AG09319 (cell line): ENCODE data around the gene SLC20A1.

Experiments
- DNase-seq: peaks from one replicate; pipeline ENCODE4 v3.0.0-alpha.2; 2010; ENCODE audit warnings: low read depth; ENCODE audit errors: extremely low read depth
- TF ChIP-seq, protein P1 (sequence below): IDR thresholded peaks from 2 replicates; pipeline ENCODE4 v1.5.1; 2011; ENCODE audit warnings: low read depth, mild to moderate bottlenecking, inconsistent platforms, low read length, moderate library complexity

The SLC20A1 gene

DNA sequence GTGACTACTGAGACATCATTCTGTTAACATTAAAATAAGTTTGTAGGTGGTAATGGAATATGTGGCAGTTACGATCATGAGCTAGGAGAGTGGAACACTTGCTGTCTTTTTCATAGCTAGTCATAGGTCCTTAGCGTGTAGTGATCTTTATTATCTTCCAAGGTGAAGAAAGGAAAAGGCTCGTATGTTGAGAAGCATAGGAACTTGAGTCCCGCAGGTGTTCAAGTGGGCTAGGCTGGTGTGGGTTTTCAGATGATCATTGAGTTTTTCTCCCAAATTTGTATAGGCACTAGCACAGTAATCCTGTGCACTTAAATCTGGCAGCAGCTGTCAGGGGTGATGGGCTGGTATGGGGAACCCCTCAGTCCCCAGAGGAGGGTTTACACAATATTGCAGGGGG is 10.9 kb downstream of the SLC20A1 start:
- TF ChIP-seq, protein P1, sequence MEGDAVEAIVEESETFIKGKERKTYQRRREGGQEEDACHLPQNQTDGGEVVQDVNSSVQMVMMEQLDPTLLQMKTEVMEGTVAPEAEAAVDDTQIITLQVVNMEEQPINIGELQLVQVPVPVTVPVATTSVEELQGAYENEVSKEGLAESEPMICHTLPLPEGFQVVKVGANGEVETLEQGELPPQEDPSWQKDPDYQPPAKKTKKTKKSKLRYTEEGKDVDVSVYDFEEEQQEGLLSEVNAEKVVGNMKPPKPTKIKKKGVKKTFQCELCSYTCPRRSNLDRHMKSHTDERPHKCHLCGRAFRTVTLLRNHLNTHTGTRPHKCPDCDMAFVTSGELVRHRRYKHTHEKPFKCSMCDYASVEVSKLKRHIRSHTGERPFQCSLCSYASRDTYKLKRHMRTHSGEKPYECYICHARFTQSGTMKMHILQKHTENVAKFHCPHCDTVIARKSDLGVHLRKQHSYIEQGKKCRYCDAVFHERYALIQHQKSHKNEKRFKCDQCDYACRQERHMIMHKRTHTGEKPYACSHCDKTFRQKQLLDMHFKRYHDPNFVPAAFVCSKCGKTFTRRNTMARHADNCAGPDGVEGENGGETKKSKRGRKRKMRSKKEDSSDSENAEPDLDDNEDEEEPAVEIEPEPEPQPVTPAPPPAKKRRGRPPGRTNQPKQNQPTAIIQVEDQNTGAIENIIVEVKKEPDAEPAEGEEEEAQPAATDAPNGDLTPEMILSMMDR = no peak
- DNase-seq = no peak

GRCh38 chr2:112658301-112658700 is 12.6 kb downstream of the SLC20A1 start:
- no peak for DNase-seq
- TF ChIP-seq, protein P1 = no peak

GRCh38 chr2:112658839-112659667 is 13.3 kb downstream of the SLC20A1 start:
- TF ChIP-seq, protein P1 = no peak
- no peak for DNase-seq

DNA sequence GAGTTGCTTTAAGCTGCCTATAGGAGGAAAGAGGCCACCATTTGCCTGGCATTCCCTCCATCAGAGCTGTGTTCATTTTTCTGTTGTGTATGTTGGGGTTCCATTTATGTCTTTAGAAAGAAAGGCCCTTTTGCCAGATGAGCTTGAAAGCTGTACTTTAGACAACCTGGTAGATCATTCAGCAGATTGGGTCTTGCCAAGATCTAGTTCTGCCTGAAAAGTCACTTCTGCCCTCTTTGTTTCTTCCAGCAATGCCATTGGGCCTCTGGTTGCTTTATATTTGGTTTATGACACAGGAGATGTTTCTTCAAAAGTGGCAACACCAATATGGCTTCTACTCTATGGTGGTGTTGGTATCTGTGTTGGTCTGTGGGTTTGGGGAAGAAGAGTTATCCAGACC is 14.4 kb downstream of the SLC20A1 start:
- TF ChIP-seq, protein P1 = no peak
- DNase-seq = no peak

DNA sequence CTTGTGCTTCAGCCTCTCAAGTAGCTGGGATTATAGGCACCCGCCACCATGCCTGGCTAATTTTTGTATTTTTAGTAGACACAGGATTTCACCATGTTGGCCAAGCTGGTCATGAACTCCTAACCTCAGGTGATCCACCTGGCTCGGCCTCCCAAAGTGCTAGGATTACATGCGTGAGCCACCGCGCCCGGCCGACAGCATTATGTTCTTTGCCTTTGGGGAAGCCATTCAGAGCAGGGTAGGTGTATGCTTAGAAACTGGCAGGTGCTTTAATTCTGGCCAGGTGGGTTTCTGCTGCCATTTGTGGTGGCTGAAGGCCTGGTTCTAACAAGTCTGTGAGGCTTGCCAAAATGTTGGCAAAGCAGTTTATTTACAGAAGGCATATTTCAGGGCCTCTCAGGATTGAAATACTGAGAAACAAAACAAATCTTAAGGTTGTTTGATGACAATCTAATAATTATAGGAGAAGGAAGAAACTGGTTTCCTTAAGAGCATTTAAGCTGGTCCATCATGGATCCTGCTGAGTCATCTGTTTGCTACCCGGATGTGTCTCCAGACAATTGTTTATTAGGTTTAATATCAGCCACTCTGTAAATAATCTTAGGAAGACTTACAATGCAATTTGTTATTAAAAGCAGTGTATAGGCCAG is 16.0 kb downstream of the SLC20A1 start:
- TF ChIP-seq, protein P1 = no peak
- DNase-seq = no peak

DNA sequence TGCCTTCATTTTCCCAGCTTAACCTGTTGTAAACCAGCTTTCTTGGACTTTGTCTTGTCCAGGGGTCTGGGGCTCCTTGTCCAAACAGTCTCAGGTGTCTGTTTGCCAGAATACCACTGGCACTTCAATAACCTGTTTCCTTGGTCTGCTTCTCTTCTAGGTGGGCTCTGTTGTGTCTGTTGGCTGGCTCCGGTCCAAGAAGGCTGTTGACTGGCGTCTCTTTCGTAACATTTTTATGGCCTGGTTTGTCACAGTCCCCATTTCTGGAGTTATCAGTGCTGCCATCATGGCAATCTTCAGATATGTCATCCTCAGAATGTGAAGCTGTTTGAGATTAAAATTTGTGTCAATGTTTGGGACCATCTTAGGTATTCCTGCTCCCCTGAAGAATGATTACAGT is 17.0 kb downstream of the SLC20A1 start:
- TF ChIP-seq, protein P1 = no peak
- no peak for DNase-seq

DNA sequence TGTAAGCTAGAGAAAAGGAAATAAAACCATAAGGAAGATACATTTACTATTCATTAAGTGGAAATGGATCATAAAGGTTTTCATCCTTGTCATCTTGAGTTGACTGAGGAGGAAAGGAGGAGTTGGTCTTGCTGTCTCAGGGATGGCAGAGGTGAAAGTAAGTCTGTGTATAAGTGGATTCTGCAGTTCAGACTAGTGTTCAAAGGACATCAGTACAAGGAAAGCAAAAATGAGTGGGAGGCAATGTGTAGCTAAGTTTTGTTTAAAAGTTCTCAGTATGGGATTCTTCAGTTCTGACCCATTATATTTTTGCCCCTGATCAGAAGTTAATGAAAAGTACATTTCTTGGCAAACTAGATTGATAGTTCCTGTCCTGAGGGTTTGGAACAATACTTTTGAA is 18.9 kb downstream of the SLC20A1 start:
- no peak for DNase-seq
- TF ChIP-seq, protein P1 = no peak
